H1 (cell line): ENCODE results near the gene COL4A2. TPM values are rescaled to one million over a fixed set of nuclear protein-coding genes. Genes with fewer than 3 reads are reported as not detected.

Source experiments
- CEBPB ChIP-seq: IDR thresholded peaks from 2 replicates; pipeline ENCODE4 v1.6.1; 2012; ENCODE audit warnings: low read depth, low read length
- CHD1 ChIP-seq: IDR thresholded peaks from 2 replicates; pipeline ENCODE4 v1.6.1; 2012; ENCODE audit warnings: low read depth, low read length, improper control_type of control experiment
- CTCF ChIP-seq, 3 experiments: IDR thresholded peaks; 1 replicate in 2 of 3; 2 replicates in 1 of 3; pipeline versions ENCODE4 v1.5.1 to v1.6.1; 2011; ENCODE audit warnings: low read length in 3 of 3, mild to moderate bottlenecking in 3 of 3, inconsistent platforms in 2 of 3, low read depth in 1 of 3, moderate library complexity in 1 of 3; ENCODE audit not compliant: insufficient read depth in 1 of 3; ENCODE audit errors: control extremely low read depth in 1 of 3
- SIX5 ChIP-seq: IDR thresholded peaks from 2 replicates; pipeline ENCODE4 v1.6.1; 2011; ENCODE audit warnings: mild to moderate bottlenecking, low read depth, low read length
- TAF7 ChIP-seq: optimal IDR thresholded peaks from 2 replicates; pipeline ENCODE3; 2011; ENCODE audit warnings: low read depth, mild to moderate bottlenecking, inconsistent platforms, low read length, moderate library complexity, borderline replicate concordance
- polyA plus RNA-seq, 7 experiments: library from polyadenylated mRNA; depleted of rRNA in 3 of 7; stranded (reverse) in 5 of 7; unstranded in 2 of 7; fragments of >200 nt in 5 of 7; fragments of 200-250 nt in 2 of 7; gene quantifications; 1 replicate in 5 of 7; 2 replicates in 1 of 7; 4 replicates in 1 of 7; pipeline versions ENCODE4 v1.2.1 to v1.2.3, GENCODE V29; 2011 to 2013; ENCODE audit warnings: missing spikeins in 2 of 7, mixed read lengths in 2 of 7
- total RNA-seq: library from RNA; stranded (reverse); fragmentation: NEBNext Ultra II Directional; extraction: Animal tissue kit (Norgen Biotek cat#: 25700); gene quantifications from 2 replicates; pipeline ENCODE4 v1.2.1, GENCODE V29; 2021

Gene COL4A2
- total and polyA plus RNA-seq, 2 of the 8 experiments (the other 6 are each of a cell fraction or from before 2014, with no cell fraction given): 80.4 to 87.3 TPM

- no peak for TF ChIP-seq CTCF (IDR thresholded peaks at IDR 0.05; ENCODE audit: control extremely low read depth in 1 of 3, insufficient read depth in 1 of 3, low read depth in 1 of 3, low read length in 3 of 3)
- TF ChIP-seq CHD1: no peak
- TF ChIP-seq TAF7: no peak
- no peak for TF ChIP-seq CEBPB
- no peak for TF ChIP-seq SIX5
Measured at GRCh38 chr13:110360598-110360997, 53.5 kb downstream of the COL4A2 start (continued).
